ENCODE results near the gene SLC6A19.

DNA sequence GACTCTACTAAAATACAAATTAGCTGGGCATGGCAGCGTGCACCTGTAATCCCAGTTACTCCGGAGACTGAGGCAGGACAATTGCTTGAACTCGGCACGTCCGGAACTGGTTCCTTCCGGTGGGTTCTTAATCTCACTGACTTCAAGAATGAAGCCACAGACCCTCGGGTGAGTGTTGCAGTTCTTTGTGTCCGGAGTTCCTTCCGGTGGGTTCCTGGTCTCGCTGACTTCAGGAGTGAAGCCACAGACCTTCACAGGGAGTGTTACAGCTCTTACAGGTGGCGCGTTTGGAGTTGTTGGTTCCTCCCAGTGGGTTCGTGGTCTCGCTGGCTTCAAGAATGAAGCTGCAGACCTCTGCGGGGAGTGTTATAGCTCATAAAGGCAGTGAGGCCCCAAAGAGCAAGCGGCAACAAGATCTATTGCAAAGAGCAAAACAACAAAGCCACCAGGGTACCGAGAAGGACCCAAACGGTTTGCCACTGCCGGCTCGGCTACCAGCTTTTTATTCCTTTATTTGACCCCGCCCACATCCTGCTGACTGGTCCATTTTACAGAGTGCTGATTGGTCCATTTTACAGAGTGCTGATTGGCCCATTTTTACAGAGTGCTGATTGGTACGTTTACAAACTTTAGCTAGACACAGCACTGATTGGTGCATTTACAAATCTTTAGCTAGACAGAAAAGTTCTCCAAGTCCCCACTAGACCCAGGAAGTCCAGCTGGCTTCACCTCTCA is 28.6 kb upstream of the SLC6A19 start:
- TF ChIP-seq POLR2AphosphoS5 (IDR thresholded peaks at IDR 0.05) (no peak), POLR2A (IDR thresholded peaks at IDR 0.05) (no peak)
